ENCODE results near the gene ITM2B.

The ITM2B gene

GRCh38 chr13:48249018-48249417, 16.0 kb downstream of the ITM2B start:
- Histone ChIP-seq H3K79me2 (ENCODE audit: insufficient read depth, low read depth) (no peaks in the 10 kb centered on the region; the same call in 1 of the 2 replicates), H3K9ac (no peak overlapping the region), H3K27ac (no peak overlapping the region), H3K4me1 (ENCODE audit: low read depth, poor library complexity, severe bottlenecking) (no peaks in the 10 kb centered on the region), H3K4me2 (no peak overlapping the region), H3K4me3 (IDR thresholded peaks at IDR 0.05; ENCODE audit: insufficient read depth, low read depth, low read length) (no peak overlapping the region), H4K20me1 (ENCODE audit: insufficient read depth) (no peaks in the 10 kb centered on the region), H2AFZ (ENCODE audit: low read depth) (no peak overlapping the region), H3K36me3 (ENCODE audit: insufficient read depth) (no peaks in the 10 kb centered on the region), H3K27me3 (ENCODE audit: insufficient read depth, low read depth) (no peaks in the 10 kb centered on the region)
- TF ChIP-seq, protein P1, sequence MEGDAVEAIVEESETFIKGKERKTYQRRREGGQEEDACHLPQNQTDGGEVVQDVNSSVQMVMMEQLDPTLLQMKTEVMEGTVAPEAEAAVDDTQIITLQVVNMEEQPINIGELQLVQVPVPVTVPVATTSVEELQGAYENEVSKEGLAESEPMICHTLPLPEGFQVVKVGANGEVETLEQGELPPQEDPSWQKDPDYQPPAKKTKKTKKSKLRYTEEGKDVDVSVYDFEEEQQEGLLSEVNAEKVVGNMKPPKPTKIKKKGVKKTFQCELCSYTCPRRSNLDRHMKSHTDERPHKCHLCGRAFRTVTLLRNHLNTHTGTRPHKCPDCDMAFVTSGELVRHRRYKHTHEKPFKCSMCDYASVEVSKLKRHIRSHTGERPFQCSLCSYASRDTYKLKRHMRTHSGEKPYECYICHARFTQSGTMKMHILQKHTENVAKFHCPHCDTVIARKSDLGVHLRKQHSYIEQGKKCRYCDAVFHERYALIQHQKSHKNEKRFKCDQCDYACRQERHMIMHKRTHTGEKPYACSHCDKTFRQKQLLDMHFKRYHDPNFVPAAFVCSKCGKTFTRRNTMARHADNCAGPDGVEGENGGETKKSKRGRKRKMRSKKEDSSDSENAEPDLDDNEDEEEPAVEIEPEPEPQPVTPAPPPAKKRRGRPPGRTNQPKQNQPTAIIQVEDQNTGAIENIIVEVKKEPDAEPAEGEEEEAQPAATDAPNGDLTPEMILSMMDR (conservative IDR thresholded peaks at IDR 0.05; ENCODE audit: low read depth, low read length) = no peak

GRCh38 chr13:48251611-48252081, 18.6 kb downstream of the ITM2B start:
- Histone ChIP-seq H3K27ac (no peak overlapping the region), H3K4me2 (no peak overlapping the region), H3K36me3 (ENCODE audit: insufficient read depth) (no peaks in the 10 kb centered on the region), H3K4me3 (IDR thresholded peaks at IDR 0.05; ENCODE audit: insufficient read depth, low read depth, low read length) (no peak overlapping the region), H3K27me3 (ENCODE audit: insufficient read depth, low read depth) (no peaks in the 10 kb centered on the region), H3K79me2 (ENCODE audit: insufficient read depth, low read depth) (no peaks in the 10 kb centered on the region; the same call in 1 of the 2 replicates), H3K9ac (no peak overlapping the region), H3K4me1 (ENCODE audit: low read depth, poor library complexity, severe bottlenecking) (no peaks in the 10 kb centered on the region), H2AFZ (ENCODE audit: low read depth) (no peak overlapping the region), H4K20me1 (ENCODE audit: insufficient read depth) (no peaks in the 10 kb centered on the region)
- TF ChIP-seq, protein P1 (conservative IDR thresholded peaks at IDR 0.05; ENCODE audit: low read depth, low read length) = no peak

DNA sequence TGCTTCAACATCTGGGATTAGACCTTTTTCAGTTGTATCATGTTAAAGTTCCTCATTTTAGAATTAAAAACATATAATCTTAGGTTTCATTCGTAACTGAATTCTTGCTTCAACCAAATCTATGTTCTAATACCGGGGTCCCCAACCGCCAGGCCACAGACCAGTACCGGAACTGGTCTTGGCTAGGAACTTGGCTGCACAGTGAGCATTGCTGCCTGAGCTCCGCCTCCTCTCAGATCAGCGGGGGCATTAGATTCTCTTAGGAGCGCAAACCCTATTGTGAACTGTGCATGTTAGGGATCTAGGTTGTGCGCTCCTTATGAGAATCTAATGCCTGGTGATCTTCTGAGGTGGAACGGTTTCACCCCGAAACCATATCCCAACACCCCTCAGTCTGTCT, 19.2 kb downstream of the ITM2B start:
- Histone ChIP-seq H3K27ac (no peak overlapping the region), H4K20me1 (ENCODE audit: insufficient read depth) (no peaks in the 10 kb centered on the region), H3K79me2 (ENCODE audit: insufficient read depth, low read depth) (no peaks in the 10 kb centered on the region; the same call in 1 of the 2 replicates)

DNA sequence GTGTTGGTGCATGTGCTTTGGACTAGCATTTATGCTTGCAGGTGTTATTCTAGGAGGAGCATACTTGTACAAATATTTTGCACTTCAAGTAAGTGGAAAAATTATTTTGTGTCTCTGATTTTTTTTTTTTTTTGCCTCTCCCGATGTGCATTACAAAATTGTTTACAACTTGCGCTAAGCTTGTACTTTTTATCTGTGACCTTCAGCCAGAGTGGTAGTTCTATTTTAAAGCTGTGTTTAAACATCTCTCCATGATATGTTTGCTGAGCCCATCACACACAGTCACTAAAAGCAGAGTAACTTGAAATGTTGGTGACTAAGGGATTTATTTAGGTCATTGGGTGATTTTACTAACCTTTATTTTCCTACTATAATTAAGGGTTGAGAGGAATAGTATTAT, 20.8 kb downstream of the ITM2B start:
- Histone ChIP-seq H3K4me2 (no peak overlapping the region), H2AFZ (ENCODE audit: low read depth) (no peak overlapping the region), H3K36me3 (ENCODE audit: insufficient read depth) (no peaks in the 10 kb centered on the region), H3K79me2 (ENCODE audit: insufficient read depth, low read depth) (no peaks in the 10 kb centered on the region), H3K4me3 (IDR thresholded peaks at IDR 0.05; ENCODE audit: insufficient read depth, low read depth, low read length) (no peak overlapping the region), H4K20me1 (ENCODE audit: insufficient read depth) (no peaks in the 10 kb centered on the region), H3K9ac (no peak overlapping the region), H3K27ac (no peak overlapping the region), H3K27me3 (ENCODE audit: insufficient read depth, low read depth) (no peaks in the 10 kb centered on the region), H3K4me1 (ENCODE audit: low read depth, poor library complexity, severe bottlenecking) (no peaks in the 10 kb centered on the region)
- TF ChIP-seq, protein P1 (conservative IDR thresholded peaks at IDR 0.05; ENCODE audit: low read depth, low read length) = no peak

More for the DNA sequence above, 19.2 kb downstream of the ITM2B start:
- H3K36me3 ChIP-seq (ENCODE audit: insufficient read depth) = no peaks in the 10 kb centered on the region
- TF ChIP-seq, protein P1 (conservative IDR thresholded peaks at IDR 0.05; ENCODE audit: low read depth, low read length) = no peak
- no peak overlapping the region for H2AFZ ChIP-seq (ENCODE audit: low read depth)
- H3K4me1 ChIP-seq (ENCODE audit: low read depth, poor library complexity, severe bottlenecking) = no peaks in the 10 kb centered on the region
- no peaks in the 10 kb centered on the region for H3K27me3 ChIP-seq (ENCODE audit: insufficient read depth, low read depth)
- H3K4me3 ChIP-seq (IDR thresholded peaks at IDR 0.05; ENCODE audit: insufficient read depth, low read depth, low read length) = no peak overlapping the region
- H3K9ac ChIP-seq = no peak overlapping the region
- no peak overlapping the region for H3K4me2 ChIP-seq
